ENCODE data around the gene CTPS1.

The CTPS1 gene

GRCh38 chr1:41046347-41046775, 66.9 kb downstream of the CTPS1 start:
- DNase-seq (ENCODE audit: low spot score) = no peak
- no peak for TF ChIP-seq CTCF (IDR thresholded peaks at IDR 0.05; ENCODE audit: borderline replicate concordance, control extremely low read depth, extremely low read depth, insufficient read depth, missing control alignments)
- in situ Hi-C loops (cut with MboI; ENCODE audit: low sequenced_read_pairs, unreplicated experiment) = no loop called here

DNA sequence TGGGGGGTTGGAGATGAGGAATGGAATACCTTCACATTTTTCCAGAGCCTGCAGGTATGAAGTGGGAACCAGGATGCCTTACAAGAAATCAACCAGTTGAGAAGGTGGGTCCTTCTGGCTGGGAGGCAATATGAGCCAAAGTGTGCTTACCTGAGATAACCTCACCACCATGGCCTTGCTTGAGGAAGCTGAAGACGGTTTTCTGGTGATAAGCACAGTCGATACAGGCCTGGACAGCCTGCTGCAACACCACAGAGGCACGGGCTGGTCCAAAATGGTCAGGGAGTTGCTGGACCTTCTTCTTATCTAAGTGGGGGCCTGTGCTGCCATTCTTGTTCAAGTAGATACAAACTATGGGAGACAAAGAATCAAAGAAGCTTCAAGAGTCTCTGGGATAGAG, 69.0 kb downstream of the CTPS1 start:
- in situ Hi-C loops (cut with MboI; ENCODE audit: low sequenced_read_pairs, unreplicated experiment) = no loop called here

DNA sequence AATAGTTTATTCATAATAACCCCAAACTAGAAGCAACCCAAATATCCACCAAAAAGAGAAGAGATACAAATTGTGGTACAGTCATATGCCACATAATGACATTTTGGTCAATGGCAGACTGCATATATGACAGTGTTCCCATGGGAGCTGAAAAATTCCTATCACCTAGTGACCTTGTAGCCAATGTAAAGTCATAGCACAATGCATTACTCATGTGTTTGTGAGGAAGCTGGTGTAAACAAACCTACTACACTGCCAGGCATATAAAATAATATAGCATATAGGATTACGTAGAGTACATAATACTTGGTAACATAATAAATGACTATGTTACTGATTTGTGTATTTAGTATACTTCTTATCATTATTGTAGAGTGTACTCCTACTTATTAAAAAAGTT, 71.5 kb downstream of the CTPS1 start:
- DNase-seq (ENCODE audit: low spot score) = no peak
- no peak for TF ChIP-seq CTCF (IDR thresholded peaks at IDR 0.05; ENCODE audit: borderline replicate concordance, control extremely low read depth, extremely low read depth, insufficient read depth, missing control alignments)
- in situ Hi-C loops (cut with MboI; ENCODE audit: low sequenced_read_pairs, unreplicated experiment) = no loop called here

More for the DNA sequence above, 69.0 kb downstream of the CTPS1 start:
- no peak for TF ChIP-seq CTCF (IDR thresholded peaks at IDR 0.05; ENCODE audit: borderline replicate concordance, control extremely low read depth, extremely low read depth, insufficient read depth, missing control alignments)
- DNase-seq (ENCODE audit: low spot score) = no peak

DNA sequence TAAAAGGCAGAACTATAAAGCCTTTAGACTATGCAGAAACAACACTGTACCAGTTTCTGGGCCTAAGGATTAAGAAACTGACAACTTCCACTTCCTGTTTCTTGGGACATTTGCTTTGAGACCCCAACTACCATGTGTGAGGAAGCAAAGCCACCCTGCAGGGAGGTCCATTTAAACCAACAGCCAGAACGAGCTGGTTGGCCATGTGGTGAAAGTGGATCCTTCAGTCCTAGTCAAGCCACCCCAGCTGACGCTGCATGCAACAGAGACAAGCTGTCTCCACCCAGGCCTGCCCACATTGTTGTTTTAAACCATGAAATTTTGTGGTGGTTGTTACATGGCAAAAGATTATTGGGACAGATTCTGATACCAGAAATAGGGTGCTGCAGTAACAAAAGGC, 73.8 kb downstream of the CTPS1 start:
- TF ChIP-seq CTCF (IDR thresholded peaks at IDR 0.05; ENCODE audit: borderline replicate concordance, control extremely low read depth, extremely low read depth, insufficient read depth, missing control alignments) = no peak
- DNase-seq (ENCODE audit: low spot score) = no peak
- in situ Hi-C loops (cut with MboI; ENCODE audit: low sequenced_read_pairs, unreplicated experiment) = no loop called here

DNA sequence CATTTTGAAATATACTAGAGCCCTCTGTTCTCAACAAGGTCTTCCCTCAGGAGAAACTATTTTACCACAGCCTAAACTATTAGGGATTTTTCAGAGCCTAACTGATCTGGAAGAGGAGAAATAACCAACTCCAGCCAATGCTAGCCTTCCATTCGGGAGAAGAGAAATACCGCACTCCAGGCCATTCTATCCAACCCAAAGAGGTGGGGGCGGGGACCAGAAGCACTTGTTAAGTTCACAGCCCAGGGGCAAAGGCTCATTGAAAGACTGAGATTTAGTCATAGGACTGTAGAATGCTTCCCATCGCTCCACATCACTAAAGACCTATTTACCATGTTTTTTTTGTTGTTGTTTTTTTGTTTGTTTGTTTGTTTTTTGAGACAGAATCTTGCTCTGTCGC, 77.4 kb downstream of the CTPS1 start:
- no peak for DNase-seq (ENCODE audit: low spot score)
- TF ChIP-seq CTCF (IDR thresholded peaks at IDR 0.05; ENCODE audit: borderline replicate concordance, control extremely low read depth, extremely low read depth, insufficient read depth, missing control alignments) = no peak
- in situ Hi-C loops (cut with MboI; ENCODE audit: low sequenced_read_pairs, unreplicated experiment) = no loop called here
